Astrocyte (in vitro differentiated cells and primary cell): ENCODE data around the gene CCDC187.

Source experiments
- CTCF ChIP-seq: IDR thresholded peaks from 2 replicates; pipeline ENCODE4 v1.5.1; 2011; ENCODE audit warnings: low read depth, mild to moderate bottlenecking, inconsistent platforms, low read length, moderate library complexity; ENCODE audit not compliant: insufficient read depth
- EZH2 ChIP-seq: IDR thresholded peaks from 2 replicates; pipeline ENCODE4 v1.6.1; 2012; ENCODE audit warnings: mild to moderate bottlenecking, low read length, inconsistent platforms; ENCODE audit not compliant: insufficient read depth

DNA sequence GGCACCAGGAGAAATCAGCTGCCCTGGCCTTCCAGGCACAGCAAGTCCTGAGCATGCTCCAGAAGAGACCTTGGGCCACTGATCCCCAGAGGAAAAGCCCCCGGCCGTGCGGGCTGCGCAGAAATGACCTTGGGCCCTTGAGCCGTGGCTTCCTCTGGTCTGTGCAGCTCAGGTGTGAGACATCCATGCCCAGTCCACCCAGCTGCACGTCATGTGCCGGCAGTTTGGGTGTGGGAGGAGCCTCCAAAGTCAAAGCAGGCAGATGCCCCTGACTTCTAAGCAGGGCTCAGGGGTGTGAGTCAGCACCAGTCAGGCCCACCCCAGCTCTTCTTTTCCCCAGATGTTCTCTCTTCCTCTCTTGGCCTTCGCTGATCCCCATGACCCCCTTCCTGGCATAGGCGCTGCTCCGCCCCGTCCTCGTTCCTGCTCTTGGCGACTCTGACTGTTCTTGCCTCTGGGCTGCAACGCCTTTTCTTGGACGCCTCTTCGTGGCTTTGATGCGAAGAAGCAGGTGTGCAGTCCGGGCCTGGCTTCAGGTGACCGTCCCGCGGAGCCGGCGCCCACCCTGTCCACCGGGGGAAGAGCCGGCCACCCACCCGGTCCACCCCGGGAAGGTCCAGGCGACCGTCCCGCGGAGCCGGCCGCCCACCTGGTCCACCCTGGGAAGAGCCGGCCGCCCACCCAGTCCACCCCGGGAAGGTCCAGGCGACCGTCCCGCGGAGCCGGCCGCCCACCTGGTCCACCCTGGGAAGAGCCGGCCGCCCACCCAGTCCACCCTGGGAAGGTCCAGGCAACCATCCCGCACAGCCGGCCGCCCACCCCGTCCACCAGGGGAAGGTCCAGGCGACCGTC is 52.4 kb downstream of the CCDC187 start:
- TF ChIP-seq CTCF = no peak
- no peak for TF ChIP-seq EZH2
